ENCODE data around the gene ST14.
"Not testable (repeated sequence)": the region's sequence is repeated elsewhere in the genome, so short reads cannot be mapped to it uniquely, and the experiment has no call there.

The ST14 gene

DNA sequence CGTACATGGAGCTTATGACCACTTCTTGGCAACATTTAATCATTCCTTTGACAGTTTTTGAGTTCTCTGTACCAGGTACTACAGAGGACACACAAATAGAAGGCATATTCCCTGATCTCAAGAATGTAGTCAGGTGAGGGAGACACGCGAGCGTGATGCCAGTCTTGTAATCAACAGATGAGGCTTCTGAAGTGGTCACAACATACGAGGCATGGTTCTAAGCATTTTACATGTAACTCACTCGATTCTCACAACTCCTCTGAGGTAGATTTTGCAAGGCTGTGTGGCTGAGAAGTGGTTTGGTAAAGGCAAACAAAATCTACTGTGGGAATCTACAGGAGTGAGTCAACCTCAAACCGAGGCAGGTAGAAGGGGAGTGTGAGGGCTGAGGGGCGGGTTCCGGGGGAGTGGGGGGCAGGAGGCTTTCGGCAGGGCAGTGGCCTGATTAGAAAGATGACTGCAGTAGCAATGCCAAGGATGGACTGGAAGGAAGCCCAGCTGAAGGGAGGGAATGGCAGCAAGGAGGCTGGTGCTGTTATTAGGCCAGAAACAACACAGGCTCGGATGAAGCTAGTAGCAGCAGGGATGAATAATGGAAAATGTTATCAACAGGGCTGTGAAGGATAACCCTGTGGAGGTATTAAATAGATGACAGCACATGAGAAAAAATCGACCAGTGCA, 63.8 kb downstream of the ST14 start:
- DNase-seq (ENCODE audit: low spot score), result no peak

DNA sequence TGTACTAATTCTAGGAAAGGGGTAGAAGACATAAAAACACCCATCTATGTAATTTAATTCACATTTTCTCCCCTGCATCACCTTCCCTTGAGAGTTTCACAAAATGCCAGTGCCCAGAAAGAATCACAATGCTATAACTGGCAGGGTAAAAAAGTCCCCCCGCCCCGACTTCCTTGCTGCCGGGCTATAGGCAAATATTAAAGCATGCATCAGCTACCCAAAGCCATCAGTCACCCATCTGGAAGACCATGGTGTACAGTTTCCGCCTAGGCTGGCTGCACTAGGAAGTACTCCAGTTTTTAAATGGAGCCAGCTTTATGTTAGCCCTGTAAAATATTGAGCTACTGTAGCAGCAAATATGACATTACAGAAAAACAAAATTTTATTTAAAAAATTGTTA, 67.8 kb downstream of the ST14 start:
- DNase-seq (ENCODE audit: low spot score), result no peak

- DNase-seq (ENCODE audit: low spot score), result not testable (repeated sequence)
Observed at GRCh38 chr11:130233486-130233885, 73.9 kb downstream of the ST14 start.

- not testable (repeated sequence) for DNase-seq (ENCODE audit: low spot score)
Observed at GRCh38 chr11:130233888-130234287, 74.3 kb downstream of the ST14 start.

DNA sequence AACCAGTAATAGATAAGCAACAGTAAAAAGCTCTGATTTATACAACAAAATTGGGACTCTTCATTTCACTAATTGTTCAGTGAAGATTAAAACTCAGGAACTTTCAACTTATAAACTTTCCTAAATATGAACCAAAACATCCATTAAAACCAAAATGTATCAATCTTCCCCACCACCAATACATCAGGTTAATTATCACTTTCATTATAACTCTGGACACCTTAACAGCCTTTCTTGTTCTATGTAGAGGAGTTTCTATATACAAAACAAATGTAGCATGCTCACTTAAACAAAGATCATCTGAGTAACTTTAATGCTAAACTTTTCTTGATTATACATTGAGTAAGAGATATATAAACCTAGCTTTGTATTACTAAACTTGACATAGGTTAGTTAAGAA, 74.7 kb downstream of the ST14 start:
- no peak for DNase-seq (ENCODE audit: low spot score)

GRCh38 chr11:130237282-130238006, 77.9 kb downstream of the ST14 start:
- DNase-seq (ENCODE audit: low spot score), result no peak

DNA sequence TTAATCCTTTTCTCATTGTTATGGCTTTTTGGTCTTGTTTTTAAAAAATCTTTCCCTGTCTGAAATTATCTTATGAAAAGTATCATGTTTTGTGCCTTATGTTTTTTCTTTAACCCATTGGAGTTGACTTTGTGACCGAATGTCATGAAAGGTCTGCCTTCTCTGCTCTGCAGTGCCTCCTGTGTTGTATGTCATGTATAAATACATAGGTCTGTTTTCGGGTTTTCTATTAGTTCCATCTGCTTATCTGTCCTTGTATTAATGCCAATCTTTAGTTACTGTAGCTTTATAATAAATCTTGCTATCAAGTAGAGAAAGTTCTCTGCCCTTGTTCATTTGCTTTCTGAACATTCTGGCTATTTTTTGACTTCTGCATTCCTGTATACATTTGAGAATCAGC, 82.1 kb downstream of the ST14 start:
- no peak for DNase-seq (ENCODE audit: low spot score)

DNA sequence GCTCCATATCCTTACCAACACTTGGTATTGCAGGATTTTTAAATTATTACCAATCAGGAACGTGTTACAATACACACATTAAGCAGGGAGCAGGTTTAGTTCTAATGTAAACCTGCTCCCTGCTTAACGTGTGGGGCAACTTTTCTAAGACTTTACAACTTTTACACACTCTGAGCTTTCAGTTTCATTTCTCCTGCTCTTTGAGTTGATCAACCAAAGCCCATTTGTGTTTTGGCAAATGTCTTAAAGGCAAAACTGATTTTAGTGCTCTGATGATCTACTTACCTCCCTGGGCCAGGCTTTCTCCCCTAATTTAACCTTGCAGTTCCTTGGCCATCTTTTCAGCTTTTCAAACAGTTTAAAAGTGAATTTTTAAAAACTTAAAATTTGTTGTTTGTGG, 84.2 kb downstream of the ST14 start:
- DNase-seq (ENCODE audit: low spot score), result no peak

GRCh38 chr11:130244848-130245247, 85.3 kb downstream of the ST14 start:
- DNase-seq (ENCODE audit: low spot score), result no peak

- DNase-seq (ENCODE audit: low spot score), result not testable (repeated sequence)
Observed at GRCh38 chr11:130245375-130245774, 85.8 kb downstream of the ST14 start.

GRCh38 chr11:130246270-130246669, 86.7 kb downstream of the ST14 start:
- DNase-seq (ENCODE audit: low spot score), result no peak

DNA sequence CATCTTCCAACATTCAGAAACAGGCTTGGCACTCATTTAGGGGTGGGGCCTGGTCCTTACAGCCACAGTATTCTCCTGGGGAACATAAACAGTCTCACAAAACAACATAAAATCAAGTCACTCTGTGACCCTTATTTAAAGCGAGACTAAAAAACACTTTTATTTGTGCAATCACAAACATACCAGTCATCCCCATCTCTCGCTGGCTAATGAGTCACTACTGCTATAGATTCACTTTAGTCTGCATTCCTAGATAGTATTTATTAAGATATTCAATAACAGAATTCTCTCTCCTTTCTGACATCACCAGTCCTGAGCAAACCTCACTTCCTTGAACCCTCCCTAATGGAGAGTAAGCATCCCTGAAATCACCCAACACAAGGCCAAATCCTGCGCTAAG, 87.2 kb downstream of the ST14 start:
- DNase-seq (ENCODE audit: low spot score), result no peak

GRCh38 chr11:130247319-130247718, 87.7 kb downstream of the ST14 start:
- no peak for DNase-seq (ENCODE audit: low spot score)

- DNase-seq (ENCODE audit: low spot score), result no peak
Observed at GRCh38 chr11:130249371-130249770, 89.8 kb downstream of the ST14 start.

DNA sequence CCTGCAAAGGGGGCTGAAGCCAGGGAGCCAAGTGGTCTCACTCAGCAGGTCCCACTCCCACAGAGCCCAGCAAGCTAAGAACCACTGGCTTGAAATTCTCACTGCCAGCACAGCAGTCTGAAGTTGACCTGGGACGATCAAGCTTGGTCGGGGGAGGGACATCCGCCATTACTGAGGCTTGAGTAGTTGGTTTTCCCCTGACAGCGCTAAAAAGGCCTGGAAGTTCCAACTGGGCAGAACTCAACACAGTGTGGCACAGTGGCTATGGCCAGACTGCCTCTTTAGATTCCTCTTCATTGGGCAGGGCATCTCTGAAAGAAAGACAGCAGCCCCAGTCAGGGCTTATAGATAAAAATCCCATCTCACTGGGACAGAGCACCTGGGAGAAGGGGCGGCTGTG, 90.3 kb downstream of the ST14 start:
- DNase-seq (ENCODE audit: low spot score), result not testable (repeated sequence)

DNA sequence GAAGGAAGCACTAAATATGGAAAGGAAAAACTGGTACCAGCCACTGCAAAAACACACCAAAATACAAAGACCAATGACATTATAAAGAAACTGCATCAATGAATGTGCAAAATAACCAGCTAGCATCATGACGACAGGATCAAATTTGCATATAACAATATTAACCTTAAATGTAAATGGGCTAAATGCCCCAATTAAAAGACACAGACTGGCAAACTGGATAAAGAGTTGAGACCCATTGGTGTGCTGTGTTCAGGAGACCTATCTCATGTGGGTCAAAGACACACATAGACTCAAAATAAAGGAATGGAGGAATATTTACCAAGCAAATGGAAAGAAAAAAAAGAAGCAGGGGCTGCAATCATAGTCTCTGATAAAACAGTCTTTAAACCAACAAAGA, 92.2 kb downstream of the ST14 start:
- not testable (repeated sequence) for DNase-seq (ENCODE audit: low spot score)

Small RNA genes within 50 kb of the gene (small RNA-seq; reads per million reads assigned to genes)
- gene RF00015, result 0 reads per million in 2 experiments

Measured in SK-N-DZ (cell line).